Globus pallidus (tissue), 1 donor: ENCODE measurements around the gene ALDH3B1.
A peak's percentile ranks its signal among the peaks of the same experiment; 100 is the strongest.

Source experiments
- DNase-seq: peaks from one replicate; pipeline ENCODE4 v3.0.0-alpha.2; 2015; ENCODE audit warnings: low spot score

The ALDH3B1 gene

DNA sequence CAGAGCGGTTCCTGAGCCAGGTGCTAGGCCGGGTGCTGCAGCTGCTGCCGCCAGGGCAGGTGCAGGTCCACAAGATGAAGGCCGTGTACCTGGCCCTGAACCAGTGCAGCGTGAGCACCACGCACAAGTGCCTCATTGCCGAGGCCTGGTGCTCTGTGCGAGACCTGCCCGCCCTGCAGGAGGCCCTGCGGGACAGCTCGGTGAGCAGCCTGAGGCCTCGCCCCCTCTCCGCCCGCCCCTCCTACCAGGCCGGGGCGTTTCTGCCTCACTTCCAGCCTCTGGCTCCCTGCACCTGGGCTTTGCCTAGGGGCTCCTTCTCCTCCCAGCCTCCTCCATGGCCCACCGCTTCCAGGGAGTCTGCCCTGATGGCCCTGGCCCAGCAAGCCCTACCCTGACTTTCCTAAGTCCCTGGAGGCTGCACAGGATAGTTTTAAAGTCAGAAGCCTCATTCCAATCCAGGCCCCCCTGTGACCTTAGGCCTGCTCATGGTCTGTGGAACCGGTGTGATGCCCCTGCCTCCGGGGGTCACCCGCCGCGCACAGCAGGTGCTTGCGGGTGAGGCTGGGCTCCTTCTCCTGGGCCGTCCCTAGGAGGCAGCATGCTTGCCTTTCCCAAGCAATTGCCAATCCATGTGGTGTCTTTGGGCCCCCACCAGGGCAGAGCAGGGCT is 34.2 kb downstream of the ALDH3B1 start:
- DNase-seq, result no peak

DNA sequence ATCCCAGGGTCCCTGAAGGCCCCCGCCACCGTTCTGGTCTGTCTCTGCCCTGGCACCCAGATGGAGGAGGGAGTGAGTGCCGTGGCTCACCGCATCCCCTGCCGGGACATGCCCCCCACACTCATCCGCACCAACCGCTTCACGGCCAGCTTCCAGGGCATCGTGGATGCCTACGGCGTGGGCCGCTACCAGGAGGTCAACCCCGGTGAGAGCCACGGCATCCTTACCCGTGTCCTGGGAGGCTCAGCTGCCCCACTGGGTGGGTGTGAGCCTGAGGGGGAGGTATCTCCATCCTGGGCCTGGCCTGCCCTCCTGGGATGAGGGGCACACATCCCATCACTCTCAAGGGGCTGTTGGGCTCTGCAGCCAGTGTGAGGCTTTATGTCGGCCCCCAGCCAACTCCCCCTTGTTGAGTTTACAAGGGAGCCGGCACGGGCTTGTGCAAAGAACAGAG is 34.8 kb downstream of the ALDH3B1 start:
- DNase-seq, result no peak

DNA sequence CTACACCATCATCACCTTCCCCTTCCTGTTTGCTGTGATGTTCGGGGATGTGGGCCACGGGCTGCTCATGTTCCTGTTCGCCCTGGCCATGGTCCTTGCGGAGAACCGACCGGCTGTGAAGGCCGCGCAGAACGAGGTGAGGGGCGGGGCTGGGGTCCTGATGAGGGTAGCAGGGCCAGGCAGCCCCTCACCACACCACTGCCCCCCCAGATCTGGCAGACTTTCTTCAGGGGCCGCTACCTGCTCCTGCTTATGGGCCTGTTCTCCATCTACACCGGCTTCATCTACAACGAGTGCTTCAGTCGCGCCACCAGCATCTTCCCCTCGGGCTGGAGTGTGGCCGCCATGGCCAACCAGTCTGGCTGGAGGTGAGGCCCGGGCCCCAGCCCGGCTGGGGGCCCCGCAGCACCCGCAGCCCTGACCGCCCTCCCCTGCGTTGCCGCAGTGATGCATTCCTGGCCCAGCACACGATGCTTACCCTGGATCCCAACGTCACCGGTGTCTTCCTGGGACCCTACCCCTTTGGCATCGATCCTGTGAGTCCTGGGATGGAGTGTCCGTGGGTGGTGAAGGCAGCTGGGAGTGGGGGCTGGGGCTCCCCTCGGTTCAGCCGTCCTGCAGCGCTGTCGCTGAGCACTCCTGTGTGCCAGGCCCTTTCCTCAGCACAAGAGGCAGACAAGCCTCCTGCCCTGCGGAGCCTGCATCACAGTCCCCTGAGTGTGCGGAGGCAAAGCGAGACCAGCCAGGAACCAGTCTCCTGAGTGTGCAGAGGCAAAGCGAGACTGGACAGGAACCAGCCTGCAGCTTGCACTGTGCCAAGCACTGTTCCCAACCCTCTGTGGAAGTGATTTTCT is 37.5 kb downstream of the ALDH3B1 start:
- no peak for DNase-seq

DNA sequence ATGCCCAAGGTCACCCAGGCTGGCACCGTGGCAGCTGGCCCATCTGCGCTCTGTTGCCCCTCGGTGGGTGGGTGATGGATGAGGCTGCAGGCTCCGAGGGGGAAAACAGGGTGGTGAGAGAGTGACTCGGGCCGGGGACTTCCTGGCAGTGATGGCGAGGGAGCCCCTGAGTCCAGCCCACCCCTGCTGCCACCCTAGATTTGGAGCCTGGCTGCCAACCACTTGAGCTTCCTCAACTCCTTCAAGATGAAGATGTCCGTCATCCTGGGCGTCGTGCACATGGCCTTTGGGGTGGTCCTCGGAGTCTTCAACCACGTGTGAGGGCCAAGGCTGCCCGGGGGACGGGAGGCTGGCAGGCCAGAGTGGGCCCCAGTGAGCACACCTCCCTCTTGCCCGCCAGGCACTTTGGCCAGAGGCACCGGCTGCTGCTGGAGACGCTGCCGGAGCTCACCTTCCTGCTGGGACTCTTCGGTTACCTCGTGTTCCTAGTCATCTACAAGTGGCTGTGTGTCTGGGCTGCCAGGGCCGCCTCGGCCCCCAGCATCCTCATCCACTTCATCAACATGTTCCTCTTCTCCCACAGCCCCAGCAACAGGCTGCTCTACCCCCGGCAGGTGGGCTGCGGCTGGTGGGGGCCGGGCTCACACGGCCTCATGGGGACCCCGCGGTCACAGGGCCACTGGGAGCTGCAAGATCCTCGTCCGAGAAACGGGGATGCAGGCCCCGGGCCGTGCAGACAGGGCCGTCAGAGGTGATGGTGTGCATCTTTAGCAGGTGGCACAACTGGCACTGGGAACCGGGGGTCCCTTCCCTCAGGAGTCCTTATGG is 38.8 kb downstream of the ALDH3B1 start:
- no peak for DNase-seq

DNA sequence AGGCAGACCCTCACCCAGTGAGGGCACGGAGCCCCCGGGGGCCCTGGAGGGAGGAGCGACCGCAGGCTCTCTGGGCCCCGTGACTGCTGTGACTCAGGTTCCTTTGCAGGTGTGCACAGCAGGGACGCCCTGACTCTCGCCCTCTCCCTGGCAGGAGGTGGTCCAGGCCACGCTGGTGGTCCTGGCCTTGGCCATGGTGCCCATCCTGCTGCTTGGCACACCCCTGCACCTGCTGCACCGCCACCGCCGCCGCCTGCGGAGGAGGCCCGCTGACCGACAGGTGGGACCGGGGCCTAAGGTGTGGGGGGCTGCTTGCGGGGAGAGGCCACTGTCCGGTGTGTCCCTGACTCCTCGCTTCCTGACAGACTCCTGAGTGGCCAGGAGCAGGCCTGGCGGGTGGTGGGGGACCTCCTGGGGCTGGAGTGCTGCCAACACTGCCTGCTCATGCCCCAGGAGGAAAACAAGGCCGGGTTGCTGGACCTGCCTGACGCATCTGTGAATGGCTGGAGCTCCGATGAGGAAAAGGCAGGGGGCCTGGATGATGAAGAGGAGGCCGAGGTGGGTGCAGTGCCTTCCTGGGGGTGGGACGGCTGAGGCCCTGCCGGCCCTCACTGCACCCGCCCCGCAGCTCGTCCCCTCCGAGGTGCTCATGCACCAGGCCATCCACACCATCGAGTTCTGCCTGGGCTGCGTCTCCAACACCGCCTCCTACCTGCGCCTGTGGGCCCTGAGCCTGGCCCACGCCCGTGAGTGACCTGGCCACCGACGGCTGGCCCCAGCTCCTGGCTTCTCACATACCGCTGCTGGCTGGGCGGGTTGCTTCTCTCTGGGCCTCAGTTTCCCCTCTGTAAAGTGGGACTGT is 39.6 kb downstream of the ALDH3B1 start:
- DNase-seq, result no peak

DNA sequence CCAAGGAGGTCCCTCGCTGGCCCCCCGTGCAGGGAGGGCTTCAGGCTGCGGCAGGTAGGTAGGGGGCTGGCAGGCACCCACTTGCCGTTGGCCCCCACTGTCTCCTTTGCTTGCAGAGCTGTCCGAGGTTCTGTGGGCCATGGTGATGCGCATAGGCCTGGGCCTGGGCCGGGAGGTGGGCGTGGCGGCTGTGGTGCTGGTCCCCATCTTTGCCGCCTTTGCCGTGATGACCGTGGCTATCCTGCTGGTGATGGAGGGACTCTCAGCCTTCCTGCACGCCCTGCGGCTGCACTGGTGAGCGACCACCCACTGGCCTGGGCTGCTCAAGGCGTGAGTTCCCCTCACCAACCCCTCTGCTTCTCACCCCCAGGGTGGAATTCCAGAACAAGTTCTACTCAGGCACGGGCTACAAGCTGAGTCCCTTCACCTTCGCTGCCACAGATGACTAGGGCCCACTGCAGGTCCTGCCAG is 40.3 kb downstream of the ALDH3B1 start:
- no peak for DNase-seq

- no peak for DNase-seq
These were observed 41.3 kb downstream of the ALDH3B1 start for GRCh38 chr11:68051191-68052136.

- DNase-seq, result no peak
These were observed 42.2 kb downstream of the ALDH3B1 start for GRCh38 chr11:68052137-68052873.

GRCh38 chr11:68053117-68053516 is 43.0 kb downstream of the ALDH3B1 start:
- no peak for DNase-seq

- no peak for DNase-seq
These were observed 44.1 kb downstream of the ALDH3B1 start for GRCh38 chr11:68053981-68054812.

DNA sequence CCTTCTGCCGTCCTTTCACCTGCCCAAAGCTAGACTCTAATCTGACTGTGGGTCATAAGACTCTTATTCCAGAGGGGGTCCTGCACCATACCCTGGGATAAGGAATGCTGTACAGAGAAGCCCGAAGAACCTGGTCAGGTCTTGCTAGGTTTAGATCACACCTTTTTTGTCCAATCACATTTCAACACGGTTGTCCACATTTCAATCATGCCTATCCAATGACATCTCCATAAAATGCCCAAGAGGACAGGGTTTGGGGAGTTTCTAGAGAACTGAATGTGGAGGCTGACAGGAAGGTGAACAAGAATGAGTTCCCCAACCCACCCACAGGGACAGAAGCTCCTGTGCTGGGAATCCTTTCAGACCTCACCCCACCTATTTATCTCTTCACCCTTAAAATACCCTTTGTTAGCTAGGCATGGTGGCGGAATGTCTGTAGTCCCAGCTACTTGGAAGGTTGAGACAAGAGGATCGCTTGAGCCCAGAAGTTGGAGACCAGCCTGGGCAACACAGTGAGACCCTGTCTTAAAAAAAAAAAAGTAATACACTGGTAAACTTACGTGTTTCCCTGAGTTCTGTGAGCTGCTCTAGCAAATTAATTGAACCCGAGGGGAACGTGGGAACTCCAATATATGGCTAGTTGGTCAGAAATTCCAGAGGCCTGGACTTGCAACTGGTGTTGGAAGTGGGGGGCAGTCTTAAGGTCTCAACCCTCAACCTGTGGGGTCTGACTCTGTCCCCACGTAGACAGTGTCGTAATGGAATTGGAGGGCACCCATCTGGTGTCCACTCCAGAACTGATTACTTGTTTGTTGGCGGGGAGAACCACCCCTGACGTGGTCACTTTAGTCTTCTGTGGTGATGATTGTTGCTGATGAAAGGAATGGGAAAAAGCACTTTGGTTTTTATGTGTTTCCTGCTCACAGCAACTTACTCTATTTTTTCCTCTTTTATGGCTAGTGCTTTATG is 46.5 kb downstream of the ALDH3B1 start:
- no peak for DNase-seq

- DNase-seq, result no peak
These were observed 47.7 kb downstream of the ALDH3B1 start for GRCh38 chr11:68057807-68058206.

- DNase-seq, result no peak
These were observed 51.4 kb downstream of the ALDH3B1 start for GRCh38 chr11:68061508-68061907.

DNA sequence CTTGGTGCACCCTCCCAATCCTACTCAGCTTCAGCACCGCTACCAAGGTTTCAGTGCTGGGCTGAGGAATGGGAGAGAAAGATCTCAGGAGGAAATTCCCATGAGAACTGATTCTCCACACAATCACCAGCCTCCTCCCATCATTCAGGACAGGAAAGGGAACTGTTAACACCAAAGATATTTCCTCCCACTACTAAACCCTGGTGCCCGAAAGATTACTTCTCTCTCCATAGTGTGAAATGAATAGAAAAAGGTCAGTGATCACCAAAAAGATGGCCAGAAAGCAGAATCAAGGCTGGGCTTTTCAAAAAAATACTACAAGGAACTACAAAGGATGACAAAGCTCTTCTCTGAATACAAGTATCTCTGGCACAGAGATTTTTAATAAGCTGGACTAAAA is 54.8 kb downstream of the ALDH3B1 start:
- DNase-seq, result no peak

- no peak for DNase-seq
These were observed 55.7 kb downstream of the ALDH3B1 start for GRCh38 chr11:68065841-68066240.

GRCh38 chr11:68066742-68067141 is 56.6 kb downstream of the ALDH3B1 start:
- DNase-seq, result peak; percentile 37

DNA sequence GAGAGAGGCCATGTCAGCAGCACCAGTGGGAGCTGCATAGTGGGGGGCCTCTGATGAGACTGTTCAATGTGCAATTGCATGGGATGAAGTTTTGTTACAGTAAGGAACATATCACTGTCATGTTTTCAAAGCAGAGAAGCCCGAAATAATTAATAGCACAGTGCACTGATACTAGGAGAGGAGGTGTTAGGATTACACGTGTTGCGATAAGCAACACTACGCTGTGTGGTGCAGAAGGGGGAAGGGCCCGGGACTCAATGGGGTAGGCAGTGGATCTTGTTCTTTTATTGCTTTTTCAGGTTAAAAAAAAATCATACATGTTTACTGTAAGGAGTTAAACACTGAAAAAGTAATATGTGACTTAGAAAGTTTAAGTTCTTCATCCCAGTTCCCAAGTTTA is 57.9 kb downstream of the ALDH3B1 start:
- DNase-seq, result no peak
